K562 (cell line): Measurements from ENCODE around the gene GPRIN3. TPM values are rescaled to one million over a fixed set of nuclear protein-coding genes. Genes with fewer than 3 reads are reported as not detected.

ENCODE experiments used
- ATAC-seq: fragments of 200-7000 bp; cut with Tn5 transposase; 3 replicates; pipeline ENCODE4 v1.9.1; 2020; ENCODE audit warnings: moderate library complexity
- BruUV-seq: library from RNA; stranded (reverse); fragments of 400-500 nt; replicated peaks from 2 replicates; lab custom pipeline; 2021; lab: Mats Ljungman, UMichigan
- CTCF ChIA-PET: fragments of 300-600 bp; formaldehyde crosslinking; extraction: SDS; loops from one replicate; lab custom pipeline; 2021; ENCODE audit warnings: low intra/inter-chr PET ratio; lab: Yijun Ruan, JAX
- POLR2A ChIA-PET: fragments of 300-600, 350-650 bp; sonication (Branson Sonifier 250); formaldehyde crosslinking; extraction: SDS; loops from one replicate; lab custom pipeline; 2021; ENCODE audit warnings: antibody characterized with exemption, inconsistent platforms; lab: Yijun Ruan, JAX
- DNase-seq, 4 experiments: peaks; one replicate each; pipeline versions ENCODE4 v3.0.0 to v3.0.0-alpha.2; 2011 to 2018; ENCODE audit warnings: low spot score in 3 of 4, mixed read lengths in 3 of 4; ENCODE audit errors: extremely low read depth in 1 of 4
- FAIRE-seq: peaks from 2 replicates; lab custom pipeline; 2011; peaks lifted over from hg19 to GRCh38; lab: Jason Lieb, UNC
- H2AFZ ChIP-seq: 2 replicates; pipeline ENCODE4 v1.6.0; 2011; ENCODE audit warnings: low read depth, low read length, control low read depth, inconsistent platforms
- H3K27ac ChIP-seq: fragments of 200-600 bp; 3 replicates; pipeline ENCODE4 v1.8.0; 2011; ENCODE audit warnings: low read depth, mild to moderate bottlenecking, control low read depth, inconsistent platforms, low read length, moderate library complexity, mixed read lengths; ENCODE audit errors: extremely low read depth
- H3K27me3 ChIP-seq, 2 experiments: fragments of 300-600 bp in 1 of 2; 2 replicates in 1 of 2; 3 replicates in 1 of 2; pipeline versions ENCODE4 v1.6.0 to v1.8.0; 2011; ENCODE audit warnings: inconsistent platforms in 2 of 2, low read length in 2 of 2, mild to moderate bottlenecking in 1 of 2, mixed read lengths in 1 of 2, moderate library complexity in 1 of 2; ENCODE audit not compliant: control insufficient read depth in 2 of 2, insufficient read depth in 2 of 2
- H3K36me3 ChIP-seq: fragments of 300-600 bp; 3 replicates; pipeline ENCODE4 v1.8.0; 2011; ENCODE audit warnings: mild to moderate bottlenecking, low read length, inconsistent platforms; ENCODE audit not compliant: control insufficient read depth, insufficient read depth
- H3K4me1 ChIP-seq, 2 experiments: fragments of 200-600 bp in 1 of 2; replicated peaks in 1 of 2; 2 replicates in 1 of 2; 3 replicates in 1 of 2; pipeline versions ENCODE4 v1.5.1 to v1.8.0; 2011; ENCODE audit warnings: inconsistent platforms in 2 of 2, low read length in 2 of 2, mild to moderate bottlenecking in 1 of 2, mixed read lengths in 1 of 2, moderate library complexity in 1 of 2; ENCODE audit not compliant: control insufficient read depth in 2 of 2, insufficient read depth in 2 of 2
- H3K4me2 ChIP-seq: 2 replicates; pipeline ENCODE4 v1.6.1; 2011; ENCODE audit warnings: low read length, control low read depth, inconsistent platforms, mixed read lengths; ENCODE audit not compliant: insufficient read depth
- H3K4me3 ChIP-seq: fragments of 200-600 bp; sonication (generic), shearing (Covaris generic); 2 replicates; pipeline ENCODE4 v1.5.1; 2016; ENCODE audit warnings: control low read depth, inconsistent platforms
- H3K79me2 ChIP-seq: fragments of 200-600 bp; 3 replicates; pipeline ENCODE4 v1.8.0; 2011; ENCODE audit warnings: low read length, inconsistent platforms; ENCODE audit not compliant: control insufficient read depth, insufficient read depth
- H3K9ac ChIP-seq, 2 experiments: 2 replicates each; pipeline versions ENCODE4 v1.6.0 to v1.6.1; 2011; ENCODE audit warnings: low read depth in 2 of 2, low read length in 2 of 2, control low read depth in 1 of 2, inconsistent platforms in 1 of 2, mild to moderate bottlenecking in 1 of 2, mixed read lengths in 1 of 2; ENCODE audit not compliant: insufficient read depth in 1 of 2
- H3K9me1 ChIP-seq: one replicate; pipeline ENCODE4 v1.6.0; 2011; ENCODE audit warnings: inconsistent platforms, mild to moderate bottlenecking, low read length, moderate library complexity; ENCODE audit not compliant: control insufficient read depth, insufficient read depth
- H3K9me3 ChIP-seq: replicated peaks from 2 replicates; pipeline ENCODE4 v1.5.1; 2011; ENCODE audit warnings: low read depth, low read length, inconsistent platforms; ENCODE audit not compliant: control insufficient read depth, insufficient read depth
- H4K20me1 ChIP-seq: replicated peaks from 2 replicates; pipeline ENCODE4 v1.6.1; 2011; ENCODE audit warnings: low read length, inconsistent platforms, mixed read lengths; ENCODE audit not compliant: control insufficient read depth, insufficient read depth
- EHMT2 ChIP-seq: fragments of 450-650 bp; IDR thresholded peaks from 2 replicates; pipeline ENCODE4 v1.6.1; 2018; ENCODE audit warnings: antibody characterized with exemption
- GABPA ChIP-seq: fragments of 200-800 bp; sonication (Bioruptor generic); conservative IDR thresholded peaks from 2 replicates; pipeline ENCODE4 v1.6.1; 2016; ENCODE audit warnings: low read depth, missing genetic modification characterization, missing compliant biosample characterization
- MEIS2 ChIP-seq: fragments of 450-650 bp; IDR thresholded peaks from 2 replicates; pipeline ENCODE4 v1.6.1; 2014; ENCODE audit warnings: mild to moderate bottlenecking; ENCODE audit not compliant: partially characterized antibody
- NFE2 ChIP-seq: IDR thresholded peaks from 2 replicates; pipeline ENCODE4 v1.6.1; 2014; ENCODE audit warnings: antibody characterized with exemption, low read depth
- TEAD1 ChIP-seq, 2 experiments: fragments of 450-650 bp in 1 of 2; sonication (generic) in 1 of 2; formaldehyde crosslinking; IDR thresholded peaks; 2 replicates each; pipeline versions ENCODE4 v1.4.0 to v1.8.0; 2020 to 2022; ENCODE audit warnings: mild to moderate bottlenecking in 2 of 2, missing genetic modification reagents in 1 of 2
- ZNF347 ChIP-seq: fragments of 450-650 bp; formaldehyde crosslinking; IDR thresholded peaks from 2 replicates; pipeline ENCODE4 v1.4.0; 2020; ENCODE audit warnings: low read depth, mild to moderate bottlenecking, moderate library complexity
- WGBS: fragments of 100-300 bp; shearing (Covaris generic); methylation state at CpG from one replicate; pipeline ENCODE4 v1.1.6; 2016; ENCODE audit warnings: low coverage, mixed read lengths; ENCODE audit not compliant: insufficient coverage; ENCODE audit errors: missing lambda C conversion rate; 5-methylcytosine and 5-hydroxymethylcytosine counted together
- in situ Hi-C: fragments of 300-500 bp; cut with MboI; formaldehyde crosslinking; loops from 4 replicates; pipeline ENCODE4 v1.15.0; 2018; ENCODE audit warnings: inconsistent platforms, mixed read lengths
- intact Hi-C: fragments of 100-400 bp; cut with micrococcal nuclease; formaldehyde crosslinking; loops from 2 replicates; pipeline ENCODE4 v1.14.2; 2022
- polyA plus RNA-seq, 8 experiments: library from polyadenylated mRNA; depleted of rRNA in 4 of 8; stranded (reverse) in 5 of 8; unstranded in 3 of 8; fragments of >200 nt; fragmentation: Nextera tagmentation in 2 of 8; fragmentation: Illumina TruSeq in 1 of 8; extraction: Ambion mirVana in 2 of 8; extraction: Trizol in 1 of 8; gene quantifications; 2 replicates each; pipeline versions ENCODE4 v1.2.1 to v1.2.3, GENCODE V29; 2011 to 2014; ENCODE audit warnings: inconsistent platforms in 1 of 8, missing spikeins in 1 of 8
- total RNA-seq, 7 experiments: library from RNA; depleted of rRNA in 6 of 7; stranded (reverse); fragments of >200 nt in 6 of 7; fragmentation: Illumina TruSeq in 2 of 7; extraction: Trizol in 2 of 7; gene quantifications; 2 replicates each; pipeline versions ENCODE4 v1.2.1 to v1.2.3, GENCODE V29; 2011 to 2021; ENCODE audit warnings: low replicate concordance in 1 of 7
- TF ChIP-seq, protein P1 (sequence below): fragments of 200-400 bp; formaldehyde crosslinking; IDR thresholded peaks from 2 replicates; pipeline ENCODE4 v1.6.1; 2017; ENCODE audit warnings: mild to moderate bottlenecking, low read depth, low read length, moderate library complexity

GPRIN3 gene
- total and polyA plus RNA-seq, 9 of the 15 experiments (the other 6 are each of a cell fraction or from before 2014, with no cell fraction given) = 0.02 TPM; not detected in 8

- in situ Hi-C loops = no loop called here
- no peak for FAIRE-seq
- POLR2A ChIA-PET = no interaction called here
- no peak overlapping the region for H3K4me3 ChIP-seq
- H3K9me1 ChIP-seq = no peaks in the 10 kb centered on the region
- no peaks in the 10 kb centered on the region for H3K27me3 ChIP-seq
- no peaks in the 10 kb centered on the region for H3K4me1 ChIP-seq
- no peak overlapping the region for H3K27ac ChIP-seq
- TF ChIP-seq EHMT2 (no peak), ZNF347 (no peak), TEAD1 (CRISPR knock-in tag; IDR thresholded peaks at IDR 0.05) (no peak), GABPA (tag) (peak; percentile 38; the same call in 1 of the 2 replicates), NFE2 (no peak), MEIS2 (no peak)
- TF ChIP-seq, protein P1, sequence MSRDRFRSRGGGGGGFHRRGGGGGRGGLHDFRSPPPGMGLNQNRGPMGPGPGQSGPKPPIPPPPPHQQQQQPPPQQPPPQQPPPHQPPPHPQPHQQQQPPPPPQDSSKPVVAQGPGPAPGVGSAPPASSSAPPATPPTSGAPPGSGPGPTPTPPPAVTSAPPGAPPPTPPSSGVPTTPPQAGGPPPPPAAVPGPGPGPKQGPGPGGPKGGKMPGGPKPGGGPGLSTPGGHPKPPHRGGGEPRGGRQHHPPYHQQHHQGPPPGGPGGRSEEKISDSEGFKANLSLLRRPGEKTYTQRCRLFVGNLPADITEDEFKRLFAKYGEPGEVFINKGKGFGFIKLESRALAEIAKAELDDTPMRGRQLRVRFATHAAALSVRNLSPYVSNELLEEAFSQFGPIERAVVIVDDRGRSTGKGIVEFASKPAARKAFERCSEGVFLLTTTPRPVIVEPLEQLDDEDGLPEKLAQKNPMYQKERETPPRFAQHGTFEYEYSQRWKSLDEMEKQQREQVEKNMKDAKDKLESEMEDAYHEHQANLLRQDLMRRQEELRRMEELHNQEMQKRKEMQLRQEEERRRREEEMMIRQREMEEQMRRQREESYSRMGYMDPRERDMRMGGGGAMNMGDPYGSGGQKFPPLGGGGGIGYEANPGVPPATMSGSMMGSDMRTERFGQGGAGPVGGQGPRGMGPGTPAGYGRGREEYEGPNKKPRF = no peak
- intact Hi-C loops = no loop called here
- DNase-seq = no peak
- no TSS peak for BruUV-seq
- no peaks in the 10 kb centered on the region for H4K20me1 ChIP-seq
- no peaks in the 10 kb centered on the region for H3K79me2 ChIP-seq
- H3K9me3 ChIP-seq = no peaks in the 10 kb centered on the region
- H3K36me3 ChIP-seq = no peaks in the 10 kb centered on the region
- CTCF ChIA-PET = no interaction called here
- no peak overlapping the region for H2AFZ ChIP-seq
- no peak for ATAC-seq
- no peak overlapping the region for H3K9ac ChIP-seq
- no peak overlapping the region for H3K4me2 ChIP-seq
- 4% methylated on average over 3 of the region's 3 CpGs for WGBS
Observed at GRCh38 chr4:89263265-89263664, 44.3 kb downstream of the GPRIN3 start.
